Liver (tissue), 9 donors: ENCODE results near the gene OR2S2. TPM values are rescaled to one million over a fixed set of nuclear protein-coding genes. Genes with fewer than 3 reads are reported as not detected.
"Not testable (repeated sequence)": the region's sequence is repeated elsewhere in the genome, so short reads cannot be mapped to it uniquely, and the experiment has no call there.

Source experiments
- DNase-seq: peaks from one replicate; pipeline ENCODE4 v3.0.0-alpha.2; 2017; ENCODE audit warnings: low spot score
- H3K27ac ChIP-seq, 2 donors: one replicate each; pipeline ENCODE4 v1.7.0; 2013; ENCODE audit warnings: inconsistent platforms in 2 of 2, low read length in 2 of 2, control low read depth in 1 of 2, low read depth in 1 of 2, mild to moderate bottlenecking in 1 of 2
- H3K27me3 ChIP-seq, 4 donors: one replicate each; pipeline versions ENCODE4 v1.6.1 to v1.7.0; 2013; ENCODE audit warnings: low read length in 3 of 4, inconsistent platforms in 1 of 4, mild to moderate bottlenecking in 1 of 4, moderate library complexity in 1 of 4; ENCODE audit not compliant: control insufficient read depth in 4 of 4, insufficient read depth in 4 of 4
- H3K36me3 ChIP-seq, 4 donors: one replicate each; pipeline versions ENCODE4 v1.6.1 to v1.7.0; 2013; ENCODE audit warnings: low read length in 3 of 4, mild to moderate bottlenecking in 3 of 4, low read depth in 1 of 4, moderate library complexity in 1 of 4; ENCODE audit not compliant: control insufficient read depth in 4 of 4, insufficient read depth in 3 of 4
- H3K4me1 ChIP-seq, 4 donors: one replicate each; pipeline versions ENCODE4 v1.6.1 to v1.7.0; 2013; ENCODE audit warnings: low read length in 3 of 4, mild to moderate bottlenecking in 3 of 4, moderate library complexity in 1 of 4; ENCODE audit not compliant: control insufficient read depth in 4 of 4, insufficient read depth in 4 of 4
- H3K4me3 ChIP-seq, 3 donors: one replicate each; pipeline versions ENCODE4 v1.6.1 to v1.7.0; 2013; ENCODE audit warnings: low read length in 3 of 3, control low read depth in 1 of 3, low read depth in 1 of 3, mild to moderate bottlenecking in 1 of 3
- H3K9ac ChIP-seq, 2 donors: one replicate each; pipeline ENCODE4 v1.7.0; 2013; ENCODE audit warnings: low read length in 2 of 2, mild to moderate bottlenecking in 2 of 2, moderate library complexity in 2 of 2, control low read depth in 1 of 2, low read depth in 1 of 2
- H3K9me3 ChIP-seq, 4 donors: one replicate each; pipeline versions ENCODE4 v1.6.1 to v1.7.0; 2013; ENCODE audit warnings: low read length in 3 of 4; ENCODE audit not compliant: control insufficient read depth in 4 of 4
- FOXA1 ChIP-seq: IDR thresholded peaks from 2 replicates; pipeline ENCODE4 v1.6.1; 2016; ENCODE audit warnings: antibody characterized with exemption
- GABPA ChIP-seq, 2 donors: IDR thresholded peaks in 1 of 2; conservative IDR thresholded peaks in 1 of 2; 2 replicates each; pipeline ENCODE4 v1.6.1; 2016; ENCODE audit warnings: antibody characterized with exemption in 2 of 2, mild to moderate bottlenecking in 1 of 2, moderate library complexity in 1 of 2
- JUND ChIP-seq, 2 donors: IDR thresholded peaks; 2 replicates each; pipeline ENCODE4 v1.6.1; 2016; ENCODE audit warnings: antibody characterized with exemption in 2 of 2
- RAD21 ChIP-seq, 2 donors: IDR thresholded peaks; 2 replicates each; pipeline ENCODE4 v1.6.1; 2016; ENCODE audit warnings: antibody characterized with exemption in 2 of 2, mild to moderate bottlenecking in 2 of 2
- RXRA ChIP-seq, 2 donors: IDR thresholded peaks; 2 replicates each; pipeline ENCODE4 v1.6.1; 2017 to 2018; ENCODE audit warnings: antibody characterized with exemption in 2 of 2, mild to moderate bottlenecking in 1 of 2
- TAF1 ChIP-seq: conservative IDR thresholded peaks from 2 replicates; pipeline ENCODE4 v1.6.1; 2016; ENCODE audit warnings: antibody characterized with exemption, mild to moderate bottlenecking
- YY1 ChIP-seq: IDR thresholded peaks from 2 replicates; pipeline ENCODE4 v1.6.1; 2016; ENCODE audit warnings: antibody characterized with exemption, mild to moderate bottlenecking
- WGBS: extraction: QIAGEN DNeasy Blood & Tissue Kit; methylation state at CpG from one replicate; pipeline ENCODE4 v1.1.7; 2013; 5-methylcytosine and 5-hydroxymethylcytosine counted together
- polyA plus RNA-seq, 2 donors: library from polyadenylated mRNA; stranded (reverse) in 1 of 2; unstranded in 1 of 2; fragments of 200-250 nt in 1 of 2; fragments of >200 nt in 1 of 2; fragmentation: Nextera tagmentation in 1 of 2; extraction: Ambion mirVana in 1 of 2; gene quantifications; one replicate each; pipeline versions ENCODE4 v1.2.1 to v1.2.3, GENCODE V29; 2013 to 2015
- total RNA-seq, 2 donors: library from RNA; depleted of rRNA; stranded (reverse); fragments of >200 nt; gene quantifications; one replicate each; pipeline ENCODE4 v1.2.3, GENCODE V29; 2014
- TF ChIP-seq, protein P1 (sequence below): IDR thresholded peaks from 2 replicates; pipeline ENCODE4 v1.6.1; 2016; ENCODE audit warnings: antibody characterized with exemption
- TF ChIP-seq, protein P2 (sequence below): fragments of 150-350 bp; IDR thresholded peaks from 2 replicates; pipeline ENCODE4 v1.5.1; 2017; ENCODE audit warnings: improper control_type of control experiment, low read depth, low read length; ENCODE audit not compliant: missing input control
- TF ChIP-seq, protein P3 (sequence below): IDR thresholded peaks from 2 replicates; pipeline ENCODE4 v1.6.1; 2016; ENCODE audit warnings: antibody characterized with exemption
- TF ChIP-seq, protein P4 (sequence below): IDR thresholded peaks from 2 replicates; pipeline ENCODE4 v1.6.1; 2016; ENCODE audit warnings: antibody characterized with exemption
- donor health status: healthy.
- donor health status: healthy.
- donor health status: healthy.
- donor health status: healthy.
- donor health status: healthy.

The OR2S2 gene
- total and polyA plus RNA-seq, 4 donors: not detected

DNA sequence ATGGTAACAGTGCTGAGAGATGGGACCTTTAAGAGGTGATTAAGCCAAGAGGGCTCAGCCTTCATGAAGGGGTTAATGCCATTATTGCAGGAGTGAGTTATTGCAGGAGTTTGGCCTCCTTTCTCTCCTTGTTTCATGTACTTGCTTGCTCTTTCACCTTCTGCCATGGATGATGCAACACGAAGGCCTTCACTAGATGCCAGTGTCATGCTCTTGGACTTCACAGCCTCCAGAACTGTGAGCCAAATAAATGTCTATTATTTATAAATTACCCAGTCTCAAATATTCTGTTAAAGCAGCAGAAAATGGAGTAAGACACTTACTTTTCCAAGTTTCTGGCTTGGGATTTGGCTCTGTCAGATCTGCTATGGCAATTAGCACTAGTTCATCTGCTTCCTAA lies 40.4 kb upstream of the OR2S2 start:
- H3K9ac ChIP-seq: no peak overlapping the region
- peaks cover 2 to 7% (median 5%) of the 10 kb centered on the region in 4 donors for H3K9me3 ChIP-seq
- H3K27ac ChIP-seq: no peak overlapping the region
- TF ChIP-seq TAF1: no peak
- H3K36me3 ChIP-seq: no peaks in the 10 kb centered on the region
- peaks cover 0 to 6% (median 0%) of the 10 kb centered on the region in 4 donors for H3K27me3 ChIP-seq
- no peaks in the 10 kb centered on the region for H3K4me1 ChIP-seq
- DNase-seq: no peak
- 93% methylated on average over 1 of the region's 1 CpG for WGBS
- no peak overlapping the region for H3K4me3 ChIP-seq

DNA sequence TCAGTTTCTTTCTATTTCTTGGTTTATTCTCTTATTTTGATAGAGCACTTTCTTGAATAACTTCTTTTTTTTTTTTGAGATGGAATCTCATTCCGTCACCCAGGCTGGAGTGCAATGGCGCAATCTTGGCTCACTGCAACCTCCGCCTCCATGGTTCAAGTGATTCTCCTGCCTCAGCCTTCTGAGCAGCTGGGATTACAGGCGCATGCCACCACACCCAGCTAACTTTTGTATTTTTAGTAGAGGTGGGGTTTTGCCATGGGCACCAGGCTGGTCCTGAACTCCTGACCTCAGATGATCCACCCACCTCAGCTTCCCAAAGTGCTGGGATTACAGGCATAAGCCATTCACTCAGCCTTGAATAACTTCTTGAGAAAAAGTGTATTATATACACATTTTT lies 39.1 kb upstream of the OR2S2 start:
- H3K4me3 ChIP-seq, H3K9me3 ChIP-seq, H3K9ac ChIP-seq, H3K4me1 ChIP-seq, H3K27me3 ChIP-seq, H3K36me3 ChIP-seq, DNase-seq, H3K27ac ChIP-seq: not testable (repeated sequence)
- WGBS: 94% methylated on average over 4 of the region's 4 CpGs

DNA sequence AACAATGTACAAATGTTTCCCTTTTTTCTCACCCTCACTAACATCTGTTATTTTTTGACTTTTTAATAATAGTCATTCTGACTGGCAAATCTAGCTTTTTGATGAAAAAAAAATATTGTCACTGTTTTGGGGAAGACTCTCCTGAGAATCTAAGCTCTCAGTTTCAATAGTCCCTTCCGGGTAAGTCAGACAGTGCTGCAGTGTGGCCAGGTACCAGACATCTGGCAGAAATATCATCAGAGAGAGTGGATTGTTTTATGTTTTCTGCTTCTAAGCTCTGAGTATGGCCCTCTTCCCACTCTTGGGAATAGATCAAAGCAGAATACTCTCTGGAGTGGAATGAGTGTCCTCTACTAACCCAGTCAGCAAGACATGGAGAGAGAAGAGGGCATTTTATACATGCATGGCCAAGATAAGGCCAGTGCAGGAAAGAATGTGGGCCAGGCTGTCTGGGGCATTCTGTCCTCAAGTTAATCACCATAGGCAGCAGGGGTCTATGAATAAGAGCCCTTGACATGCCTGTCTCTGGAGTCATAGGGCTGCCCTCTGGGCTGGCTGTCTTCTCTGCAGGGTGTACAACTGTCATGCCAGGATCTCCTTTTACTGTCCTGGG lies 38.5 kb upstream of the OR2S2 start:
- 95% methylated on average over 1 of the region's 1 CpG for WGBS
- peaks cover 2 to 7% (median 5%) of the 10 kb centered on the region in 4 donors for H3K9me3 ChIP-seq

More for the DNA sequence above, 38.5 kb upstream of the OR2S2 start:
- no peak for TF ChIP-seq YY1
- TF ChIP-seq TAF1: no peak
- no peak for TF ChIP-seq RAD21 (IDR thresholded peaks at IDR 0.05)
- TF ChIP-seq FOXA1: no peak
- TF ChIP-seq, protein P1, sequence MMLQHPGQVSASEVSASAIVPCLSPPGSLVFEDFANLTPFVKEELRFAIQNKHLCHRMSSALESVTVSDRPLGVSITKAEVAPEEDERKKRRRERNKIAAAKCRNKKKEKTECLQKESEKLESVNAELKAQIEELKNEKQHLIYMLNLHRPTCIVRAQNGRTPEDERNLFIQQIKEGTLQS: no peak
- TF ChIP-seq GABPA (IDR thresholded peaks at IDR 0.05 in 1 of 2, conservative IDR thresholded peaks at IDR 0.05 in 1 of 2): no peak
- TF ChIP-seq, protein P2, sequence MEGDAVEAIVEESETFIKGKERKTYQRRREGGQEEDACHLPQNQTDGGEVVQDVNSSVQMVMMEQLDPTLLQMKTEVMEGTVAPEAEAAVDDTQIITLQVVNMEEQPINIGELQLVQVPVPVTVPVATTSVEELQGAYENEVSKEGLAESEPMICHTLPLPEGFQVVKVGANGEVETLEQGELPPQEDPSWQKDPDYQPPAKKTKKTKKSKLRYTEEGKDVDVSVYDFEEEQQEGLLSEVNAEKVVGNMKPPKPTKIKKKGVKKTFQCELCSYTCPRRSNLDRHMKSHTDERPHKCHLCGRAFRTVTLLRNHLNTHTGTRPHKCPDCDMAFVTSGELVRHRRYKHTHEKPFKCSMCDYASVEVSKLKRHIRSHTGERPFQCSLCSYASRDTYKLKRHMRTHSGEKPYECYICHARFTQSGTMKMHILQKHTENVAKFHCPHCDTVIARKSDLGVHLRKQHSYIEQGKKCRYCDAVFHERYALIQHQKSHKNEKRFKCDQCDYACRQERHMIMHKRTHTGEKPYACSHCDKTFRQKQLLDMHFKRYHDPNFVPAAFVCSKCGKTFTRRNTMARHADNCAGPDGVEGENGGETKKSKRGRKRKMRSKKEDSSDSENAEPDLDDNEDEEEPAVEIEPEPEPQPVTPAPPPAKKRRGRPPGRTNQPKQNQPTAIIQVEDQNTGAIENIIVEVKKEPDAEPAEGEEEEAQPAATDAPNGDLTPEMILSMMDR: no peak
- no peak for TF ChIP-seq JUND (IDR thresholded peaks at IDR 0.05)
- TF ChIP-seq, protein P3, sequence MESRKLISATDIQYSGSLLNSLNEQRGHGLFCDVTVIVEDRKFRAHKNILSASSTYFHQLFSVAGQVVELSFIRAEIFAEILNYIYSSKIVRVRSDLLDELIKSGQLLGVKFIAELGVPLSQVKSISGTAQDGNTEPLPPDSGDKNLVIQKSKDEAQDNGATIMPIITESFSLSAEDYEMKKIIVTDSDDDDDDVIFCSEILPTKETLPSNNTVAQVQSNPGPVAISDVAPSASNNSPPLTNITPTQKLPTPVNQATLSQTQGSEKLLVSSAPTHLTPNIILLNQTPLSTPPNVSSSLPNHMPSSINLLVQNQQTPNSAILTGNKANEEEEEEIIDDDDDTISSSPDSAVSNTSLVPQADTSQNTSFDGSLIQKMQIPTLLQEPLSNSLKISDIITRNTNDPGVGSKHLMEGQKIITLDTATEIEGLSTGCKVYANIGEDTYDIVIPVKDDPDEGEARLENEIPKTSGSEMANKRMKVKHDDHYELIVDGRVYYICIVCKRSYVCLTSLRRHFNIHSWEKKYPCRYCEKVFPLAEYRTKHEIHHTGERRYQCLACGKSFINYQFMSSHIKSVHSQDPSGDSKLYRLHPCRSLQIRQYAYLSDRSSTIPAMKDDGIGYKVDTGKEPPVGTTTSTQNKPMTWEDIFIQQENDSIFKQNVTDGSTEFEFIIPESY: no peak
- TF ChIP-seq, protein P4, sequence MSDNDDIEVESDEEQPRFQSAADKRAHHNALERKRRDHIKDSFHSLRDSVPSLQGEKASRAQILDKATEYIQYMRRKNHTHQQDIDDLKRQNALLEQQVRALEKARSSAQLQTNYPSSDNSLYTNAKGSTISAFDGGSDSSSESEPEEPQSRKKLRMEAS: no peak
- no peak for TF ChIP-seq RXRA (IDR thresholded peaks at IDR 0.05)
- Histone ChIP-seq H3K27me3 (peaks cover 0 to 3% (median 0%) of the 10 kb centered on the region in 4 donors), H3K4me3 (no peak overlapping the region), H3K36me3 (no peaks in the 10 kb centered on the region), H3K27ac (no peak overlapping the region), H3K9ac (no peak overlapping the region), H3K4me1 (no peaks in the 10 kb centered on the region)
- DNase-seq: no peak
